Smooth muscle cell (in vitro differentiated cells): ENCODE results near the gene THAP3. TPM values are rescaled to one million over a fixed set of nuclear protein-coding genes. Genes with fewer than 3 reads are reported as not detected.

Experiments
- DNase-seq: peaks from one replicate; lab custom pipeline; 2025; ENCODE audit not compliant: unreplicated experiment; lab: John Stamatoyannopoulos, UW
- H2AFZ ChIP-seq: fragments of 200-600 bp; sonication (generic); 2 replicates; pipeline ENCODE4 v1.6.0; 2016; ENCODE audit warnings: antibody characterized with exemption, low read depth, mild to moderate bottlenecking
- H3F3A ChIP-seq: fragments of 200-600 bp; sonication (generic); 2 replicates; pipeline ENCODE4 v1.6.0; 2017; ENCODE audit warnings: antibody characterized with exemption, low read depth
- H3K27ac ChIP-seq: fragments of 200-600 bp; sonication (generic); 2 replicates; pipeline ENCODE4 v1.5.1; 2016; ENCODE audit warnings: low read depth, mild to moderate bottlenecking
- H3K27me3 ChIP-seq: fragments of 200-600 bp; sonication (generic); 2 replicates; pipeline ENCODE4 v1.6.1; 2016; ENCODE audit warnings: low read depth, mild to moderate bottlenecking
- H3K36me3 ChIP-seq: fragments of 200-600 bp; sonication (generic); 2 replicates; pipeline ENCODE4 v1.5.1; 2016; ENCODE audit warnings: low read depth
- H3K4me1 ChIP-seq: fragments of 200-600 bp; sonication (generic); 2 replicates; pipeline ENCODE4 v1.5.1; 2016; ENCODE audit warnings: low read depth
- H3K4me2 ChIP-seq: fragments of 200-600 bp; sonication (generic); 2 replicates; pipeline ENCODE4 v1.6.0; 2016; ENCODE audit warnings: mild to moderate bottlenecking
- H3K4me3 ChIP-seq: fragments of 200-600 bp; sonication (generic); 2 replicates; pipeline ENCODE4 v1.5.1; 2016; ENCODE audit warnings: mild to moderate bottlenecking
- H3K79me2 ChIP-seq: fragments of 200-600 bp; sonication (generic); 2 replicates; pipeline ENCODE4 v1.6.0; 2016; ENCODE audit warnings: low read depth, mild to moderate bottlenecking
- H3K9ac ChIP-seq: fragments of 200-600 bp; sonication (generic); 2 replicates; pipeline ENCODE4 v1.6.0; 2016; ENCODE audit warnings: low read depth
- H3K9me3 ChIP-seq: fragments of 200-600 bp; sonication (generic); replicated peaks from 2 replicates; pipeline ENCODE4 v1.5.1; 2016; ENCODE audit warnings: low read depth
- H4K20me1 ChIP-seq: fragments of 200-600 bp; sonication (generic); 2 replicates; pipeline ENCODE4 v1.6.0; 2016; ENCODE audit warnings: low read depth
- WGBS: methylation state at CpG from one replicate; pipeline ENCODE4 v1.1.7; 2016; ENCODE audit warnings: low lambda C conversion rate; 5-methylcytosine and 5-hydroxymethylcytosine counted together
- polyA plus RNA-seq: library from polyadenylated mRNA; unstranded; fragments of >200 nt; fragmentation: Nextera tagmentation; extraction: Ambion mirVana; gene quantifications from 2 replicates; pipeline ENCODE4 v1.2.1, GENCODE V29; 2016
- total RNA-seq: library from RNA; depleted of rRNA; stranded (reverse); fragments of >200 nt; gene quantifications from 2 replicates; pipeline ENCODE4 v1.2.3, GENCODE V29; 2014
- TF ChIP-seq, protein P1 (sequence below): fragments of 200-600 bp; sonication (generic); IDR thresholded peaks from 2 replicates; pipeline ENCODE4 v1.5.1; 2017; ENCODE audit warnings: borderline replicate concordance, mild to moderate bottlenecking, antibody characterized with exemption; ENCODE audit not compliant: insufficient read depth, poor library complexity, severe bottlenecking

The THAP3 gene
- total and polyA plus RNA-seq, 2 experiments from 2014 or later: 10.5 to 34.8 TPM

GRCh38 chr1:6579374-6580118 lies 45.1 kb upstream of the THAP3 start, which contains the start of gene ZBTB48:
ZBTB48 (plus strand) TSS chr1:6579994; CDS start chr1:6580610, 616 bp downstream.
- TF ChIP-seq, protein P1, sequence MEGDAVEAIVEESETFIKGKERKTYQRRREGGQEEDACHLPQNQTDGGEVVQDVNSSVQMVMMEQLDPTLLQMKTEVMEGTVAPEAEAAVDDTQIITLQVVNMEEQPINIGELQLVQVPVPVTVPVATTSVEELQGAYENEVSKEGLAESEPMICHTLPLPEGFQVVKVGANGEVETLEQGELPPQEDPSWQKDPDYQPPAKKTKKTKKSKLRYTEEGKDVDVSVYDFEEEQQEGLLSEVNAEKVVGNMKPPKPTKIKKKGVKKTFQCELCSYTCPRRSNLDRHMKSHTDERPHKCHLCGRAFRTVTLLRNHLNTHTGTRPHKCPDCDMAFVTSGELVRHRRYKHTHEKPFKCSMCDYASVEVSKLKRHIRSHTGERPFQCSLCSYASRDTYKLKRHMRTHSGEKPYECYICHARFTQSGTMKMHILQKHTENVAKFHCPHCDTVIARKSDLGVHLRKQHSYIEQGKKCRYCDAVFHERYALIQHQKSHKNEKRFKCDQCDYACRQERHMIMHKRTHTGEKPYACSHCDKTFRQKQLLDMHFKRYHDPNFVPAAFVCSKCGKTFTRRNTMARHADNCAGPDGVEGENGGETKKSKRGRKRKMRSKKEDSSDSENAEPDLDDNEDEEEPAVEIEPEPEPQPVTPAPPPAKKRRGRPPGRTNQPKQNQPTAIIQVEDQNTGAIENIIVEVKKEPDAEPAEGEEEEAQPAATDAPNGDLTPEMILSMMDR: no peak
- H3K4me1 ChIP-seq: peaks cover 13% of the 10 kb centered on the region

GRCh38 chr1:6580119-6580592 lies 44.5 kb upstream of the THAP3 start:
- Histone ChIP-seq H3K4me1 (peaks cover 13% of the 10 kb centered on the region), H2AFZ (peak overlapping the region; percentile 56), H3K79me2 (peaks cover 16% of the 10 kb centered on the region), H3K27ac (peak overlapping the region; percentile 50), H3K9ac (peak overlapping the region; percentile 85), H3K27me3 (no peaks in the 10 kb centered on the region), H3K4me3 (peak overlapping the region; percentile 78), H3K9me3 (no peaks in the 10 kb centered on the region), H3F3A (no peaks in the 10 kb centered on the region), H4K20me1 (peaks cover 2% of the 10 kb centered on the region), H3K4me2 (peak overlapping the region; percentile 94), H3K36me3 (no peaks in the 10 kb centered on the region)
- no peak for DNase-seq
- TF ChIP-seq, protein P1: no peak
- 5% methylated on average over 16 of the region's 30 CpGs for WGBS

More at GRCh38 chr1:6579374-6580118, 45.1 kb upstream of the THAP3 start, which contains the start of gene ZBTB48:
- H3K9me3 ChIP-seq: no peaks in the 10 kb centered on the region
- peaks cover 16% of the 10 kb centered on the region for H3K79me2 ChIP-seq
- H3K27me3 ChIP-seq: no peaks in the 10 kb centered on the region
- no peaks in the 10 kb centered on the region for H3K36me3 ChIP-seq
- peak within 1 kb of the TSS; percentile 80 for H3K27ac ChIP-seq
- H3F3A ChIP-seq: no peaks in the 10 kb centered on the region
- H3K4me2 ChIP-seq: peak within 1 kb of the TSS; percentile 94
- no peaks in the 10 kb centered on the region for H4K20me1 ChIP-seq
- H3K4me3 ChIP-seq: peak within 1 kb of the TSS; percentile 78
- WGBS: 20% methylated on average over 58 of the region's 58 CpGs
- peak within 1 kb of the TSS; percentile 74 for H2AFZ ChIP-seq
- H3K9ac ChIP-seq: peak within 1 kb of the TSS; percentile 85
- peak; percentile 90 for DNase-seq

- peak overlapping the region; percentile 78 for H3K4me3 ChIP-seq
- H3K36me3 ChIP-seq: no peaks in the 10 kb centered on the region
- H3K9me3 ChIP-seq: no peaks in the 10 kb centered on the region
- no peak for DNase-seq
- peaks cover 13% of the 10 kb centered on the region for H3K4me1 ChIP-seq
- peaks cover 16% of the 10 kb centered on the region for H3K79me2 ChIP-seq
- H3K27ac ChIP-seq: peak overlapping the region; percentile 50
- H4K20me1 ChIP-seq: peaks cover 8% of the 10 kb centered on the region
- peak overlapping the region; percentile 85 for H3K9ac ChIP-seq
- H3K4me2 ChIP-seq: peak overlapping the region; percentile 94
- peak overlapping the region; percentile 56 for H2AFZ ChIP-seq
- TF ChIP-seq, protein P1: peak; percentile 7
- 50% methylated on average over 19 of the region's 19 CpGs for WGBS
- H3K27me3 ChIP-seq: no peaks in the 10 kb centered on the region
- H3F3A ChIP-seq: no peaks in the 10 kb centered on the region
These were observed 43.9 kb upstream of the THAP3 start for GRCh38 chr1:6580593-6581409.
